ENCODE measurements around the gene TH.

DNA sequence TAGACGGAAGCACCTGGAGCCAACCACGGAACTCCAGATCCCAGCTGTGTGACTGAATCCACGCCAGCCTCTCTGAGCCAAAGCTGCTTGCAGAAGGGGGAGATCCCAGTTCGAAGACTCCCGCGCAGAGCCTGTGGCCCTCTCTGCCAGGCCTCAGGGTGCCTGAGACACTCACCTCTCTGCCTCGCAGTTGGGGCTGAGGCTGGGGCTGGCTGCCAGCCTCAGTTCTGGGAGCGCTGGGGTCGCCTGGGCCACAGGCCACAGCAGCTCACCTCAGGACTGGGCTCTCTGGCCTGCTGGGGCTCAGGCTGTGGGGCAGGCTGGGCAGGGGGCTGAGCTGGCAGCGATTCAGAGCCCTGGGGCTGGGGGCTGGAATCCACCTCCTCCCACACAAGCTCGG lies 24.2 kb downstream of the TH start:
- no peak for TF ChIP-seq POLR2A (IDR thresholded peaks at IDR 0.05)
- TF ChIP-seq, protein P1, sequence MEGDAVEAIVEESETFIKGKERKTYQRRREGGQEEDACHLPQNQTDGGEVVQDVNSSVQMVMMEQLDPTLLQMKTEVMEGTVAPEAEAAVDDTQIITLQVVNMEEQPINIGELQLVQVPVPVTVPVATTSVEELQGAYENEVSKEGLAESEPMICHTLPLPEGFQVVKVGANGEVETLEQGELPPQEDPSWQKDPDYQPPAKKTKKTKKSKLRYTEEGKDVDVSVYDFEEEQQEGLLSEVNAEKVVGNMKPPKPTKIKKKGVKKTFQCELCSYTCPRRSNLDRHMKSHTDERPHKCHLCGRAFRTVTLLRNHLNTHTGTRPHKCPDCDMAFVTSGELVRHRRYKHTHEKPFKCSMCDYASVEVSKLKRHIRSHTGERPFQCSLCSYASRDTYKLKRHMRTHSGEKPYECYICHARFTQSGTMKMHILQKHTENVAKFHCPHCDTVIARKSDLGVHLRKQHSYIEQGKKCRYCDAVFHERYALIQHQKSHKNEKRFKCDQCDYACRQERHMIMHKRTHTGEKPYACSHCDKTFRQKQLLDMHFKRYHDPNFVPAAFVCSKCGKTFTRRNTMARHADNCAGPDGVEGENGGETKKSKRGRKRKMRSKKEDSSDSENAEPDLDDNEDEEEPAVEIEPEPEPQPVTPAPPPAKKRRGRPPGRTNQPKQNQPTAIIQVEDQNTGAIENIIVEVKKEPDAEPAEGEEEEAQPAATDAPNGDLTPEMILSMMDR (IDR thresholded peaks at IDR 0.05 in 8 of 11, conservative IDR thresholded peaks at IDR 0.05 in 3 of 11): no peak

Data from spleen (tissue), 7 donors.